ENCODE data around the gene OSBPL6. TPM values are rescaled to one million over a fixed set of nuclear protein-coding genes. Genes with fewer than 3 reads are reported as not detected.

Gene OSBPL6
- total RNA-seq, 1 experiment from 2014 or later, result 11.6 TPM

DNA sequence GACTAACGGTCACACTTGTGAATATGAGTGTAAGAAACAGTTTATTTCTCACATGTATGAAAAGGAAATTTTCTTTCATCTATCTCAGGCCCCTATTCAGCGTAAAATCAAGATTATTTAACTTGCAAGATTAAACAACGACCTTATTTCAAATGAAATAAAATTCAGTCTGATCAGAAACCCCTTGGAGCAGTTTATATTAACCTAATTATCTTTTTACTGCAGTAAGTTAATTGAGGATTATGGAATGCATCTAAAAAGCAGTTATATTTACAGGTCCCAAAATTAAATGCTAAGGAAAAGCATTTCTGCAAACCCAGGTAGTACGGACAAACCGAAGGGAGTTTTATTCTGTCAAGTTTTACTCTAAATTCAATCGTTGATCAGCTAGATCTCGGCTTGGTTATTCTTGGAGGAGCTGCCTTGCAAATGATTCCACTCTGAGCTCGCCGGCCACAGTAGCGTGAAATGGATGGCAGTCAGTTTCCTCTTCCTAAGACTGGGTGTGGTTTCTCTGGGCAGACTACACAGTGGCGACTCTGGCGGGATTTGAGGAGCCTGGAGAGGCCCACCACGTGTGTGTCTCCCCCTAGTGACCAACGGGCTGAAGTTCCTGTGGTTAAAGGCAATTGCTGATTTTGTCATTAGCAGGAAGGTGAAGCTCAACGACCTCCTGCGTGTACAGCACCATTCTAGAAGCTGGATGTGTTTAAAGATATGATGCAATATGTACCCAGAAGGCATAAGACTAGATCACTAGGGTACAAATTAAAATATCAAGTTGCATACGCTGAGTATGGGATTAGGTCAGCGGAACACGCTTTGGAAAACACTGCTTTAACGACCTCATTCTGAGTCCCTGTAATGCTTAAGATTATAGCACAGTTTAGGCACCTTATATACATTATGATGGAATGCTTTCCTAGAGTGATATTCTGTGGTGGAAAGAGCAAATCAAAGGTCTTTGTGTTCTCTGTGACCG is 220.2 kb downstream of the OSBPL6 start (continued):
- no peak for TF ChIP-seq ZBTB33 (IDR thresholded peaks at IDR 0.05; ENCODE audit: extremely low read depth, insufficient replicate concordance, low read length)

- Histone ChIP-seq H2AFZ (ENCODE audit: low read depth, low read length, poor library complexity, severe bottlenecking) (no peak overlapping the region), H3K9me2 (ENCODE audit: insufficient read depth) (no peaks in the 10 kb centered on the region), H4K20me1 (ENCODE audit: insufficient read depth) (no peaks in the 10 kb centered on the region), H3K36me3 (ENCODE audit: control insufficient read depth in 1 of 2, insufficient read depth in 2 of 2, low read length in 2 of 2) (no peaks in the 10 kb centered on the region), H3K27me3 (ENCODE audit: insufficient read depth, low read length) (no peaks in the 10 kb centered on the region), H3K79me2 (ENCODE audit: insufficient read depth, low read length) (no peaks in the 10 kb centered on the region), H3K4me2 (ENCODE audit: low read length) (no peak overlapping the region), H3K4me1 (ENCODE audit: control insufficient read depth in 1 of 2, insufficient read depth in 2 of 2, low read length in 2 of 2) (peaks cover 12 to 17% of the 10 kb centered on the region in 2 experiments; a peak in 3 of 4 replicates), H3K9me3 (ENCODE audit: control insufficient read depth in 1 of 2, insufficient read depth in 1 of 2, low read depth in 1 of 2, low read length in 2 of 2) (no peaks in the 10 kb centered on the region), H3K9ac (ENCODE audit: low read length) (no peak overlapping the region), H3K27ac (ENCODE audit: low read depth, low read length) (no peak overlapping the region), H3K4me3 (replicated peaks in 1 of 2; ENCODE audit: low read depth in 1 of 2, low read length in 2 of 2) (no peak overlapping the region)
- ChIA-PET POLR2A (no interaction called here), CTCF (interaction anchor here (1.6 kb wide), 1 partner anchor 433 kb away, joined by 3 read pairs; no protein-coding TSS in a partner anchor), RAD21 (ENCODE audit: low non-redundant PET in 1 of 2, low total read pairs in 2 of 2, uncharacterized antibody in 2 of 2, unreplicated experiment in 2 of 2) (no interaction called here)
- intact Hi-C loops (cut with micrococcal nuclease), result loop anchor here (2.0 to 10.0 kb wide), 2 partner anchors 283 to 511 kb away; no protein-coding TSS in a partner anchor
- no TSS peak for BruUV-seq (replicated peaks)
- TF ChIP-seq CEBPB (IDR thresholded peaks at IDR 0.05; ENCODE audit: low read depth), result no peak
- TF ChIP-seq EGR1 (IDR thresholded peaks at IDR 0.05; ENCODE audit: low read depth), result no peak
- no peak for TF ChIP-seq EZH2 (IDR thresholded peaks at IDR 0.05)
- no peak for TF ChIP-seq ELF1 (IDR thresholded peaks at IDR 0.05; ENCODE audit: borderline replicate concordance, low read depth)
- no peak for TF ChIP-seq POLR2AphosphoS5 (IDR thresholded peaks at IDR 0.05; ENCODE audit: low read depth, low read length)
- no peak for TF ChIP-seq TCF7L2 (IDR thresholded peaks at IDR 0.05; ENCODE audit: borderline replicate concordance, extremely low read depth, insufficient read depth, insufficient read length)
- no peak for TF ChIP-seq SIN3A (IDR thresholded peaks at IDR 0.05; ENCODE audit: low read depth)
- no peak for TF ChIP-seq SRF (IDR thresholded peaks at IDR 0.05; ENCODE audit: low read depth)
- no peak for TF ChIP-seq JUND (IDR thresholded peaks at IDR 0.05)
- TF ChIP-seq, protein P1, sequence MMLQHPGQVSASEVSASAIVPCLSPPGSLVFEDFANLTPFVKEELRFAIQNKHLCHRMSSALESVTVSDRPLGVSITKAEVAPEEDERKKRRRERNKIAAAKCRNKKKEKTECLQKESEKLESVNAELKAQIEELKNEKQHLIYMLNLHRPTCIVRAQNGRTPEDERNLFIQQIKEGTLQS (IDR thresholded peaks at IDR 0.05), result no peak
- TF ChIP-seq, protein P2, sequence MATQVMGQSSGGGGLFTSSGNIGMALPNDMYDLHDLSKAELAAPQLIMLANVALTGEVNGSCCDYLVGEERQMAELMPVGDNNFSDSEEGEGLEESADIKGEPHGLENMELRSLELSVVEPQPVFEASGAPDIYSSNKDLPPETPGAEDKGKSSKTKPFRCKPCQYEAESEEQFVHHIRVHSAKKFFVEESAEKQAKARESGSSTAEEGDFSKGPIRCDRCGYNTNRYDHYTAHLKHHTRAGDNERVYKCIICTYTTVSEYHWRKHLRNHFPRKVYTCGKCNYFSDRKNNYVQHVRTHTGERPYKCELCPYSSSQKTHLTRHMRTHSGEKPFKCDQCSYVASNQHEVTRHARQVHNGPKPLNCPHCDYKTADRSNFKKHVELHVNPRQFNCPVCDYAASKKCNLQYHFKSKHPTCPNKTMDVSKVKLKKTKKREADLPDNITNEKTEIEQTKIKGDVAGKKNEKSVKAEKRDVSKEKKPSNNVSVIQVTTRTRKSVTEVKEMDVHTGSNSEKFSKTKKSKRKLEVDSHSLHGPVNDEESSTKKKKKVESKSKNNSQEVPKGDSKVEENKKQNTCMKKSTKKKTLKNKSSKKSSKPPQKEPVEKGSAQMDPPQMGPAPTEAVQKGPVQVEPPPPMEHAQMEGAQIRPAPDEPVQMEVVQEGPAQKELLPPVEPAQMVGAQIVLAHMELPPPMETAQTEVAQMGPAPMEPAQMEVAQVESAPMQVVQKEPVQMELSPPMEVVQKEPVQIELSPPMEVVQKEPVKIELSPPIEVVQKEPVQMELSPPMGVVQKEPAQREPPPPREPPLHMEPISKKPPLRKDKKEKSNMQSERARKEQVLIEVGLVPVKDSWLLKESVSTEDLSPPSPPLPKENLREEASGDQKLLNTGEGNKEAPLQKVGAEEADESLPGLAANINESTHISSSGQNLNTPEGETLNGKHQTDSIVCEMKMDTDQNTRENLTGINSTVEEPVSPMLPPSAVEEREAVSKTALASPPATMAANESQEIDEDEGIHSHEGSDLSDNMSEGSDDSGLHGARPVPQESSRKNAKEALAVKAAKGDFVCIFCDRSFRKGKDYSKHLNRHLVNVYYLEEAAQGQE (IDR thresholded peaks at IDR 0.05; ENCODE audit: low read depth), result no peak
- TF ChIP-seq POLR2A (IDR thresholded peaks at IDR 0.05; ENCODE audit: borderline replicate concordance, extremely low read depth, insufficient read depth, insufficient read length), result no peak
- TF ChIP-seq YY1 (IDR thresholded peaks at IDR 0.05; ENCODE audit: extremely low read depth, insufficient replicate concordance, low read depth, low read length), result no peak
- no peak for DNase-seq (ENCODE audit: low read depth, low spot score)
- no peak for ATAC-seq
Measured at GRCh38 chr2:178415979-178416378, 221.7 kb downstream of the OSBPL6 start.

Data from HCT116 (cell line).